ENCODE results near the gene USH2A.

The USH2A gene

GRCh38 chr1:216258856-216259255, 164.4 kb downstream of the USH2A start:
- no peak for DNase-seq

- DNase-seq: no peak
These were observed 164.9 kb downstream of the USH2A start for GRCh38 chr1:216258386-216258785.

DNA sequence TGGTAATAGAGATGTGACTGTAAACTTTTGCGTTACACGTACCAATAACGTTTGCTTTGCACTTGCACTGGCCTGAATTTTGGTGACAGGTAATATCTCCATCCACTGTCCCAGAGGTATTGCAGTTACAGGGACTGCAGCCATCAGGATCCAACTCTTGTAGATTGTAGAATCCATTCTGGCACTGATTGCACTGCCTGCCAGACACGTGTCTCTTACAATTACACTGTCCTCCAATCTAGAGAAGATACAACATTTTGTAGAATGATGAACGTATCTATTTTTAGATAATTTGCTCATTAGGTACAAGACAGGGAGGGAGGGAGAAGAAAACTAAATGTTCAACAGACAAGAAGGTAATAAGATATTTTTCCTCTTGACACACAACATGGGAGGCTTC, 172.4 kb downstream of the USH2A start:
- no peak for DNase-seq

DNA sequence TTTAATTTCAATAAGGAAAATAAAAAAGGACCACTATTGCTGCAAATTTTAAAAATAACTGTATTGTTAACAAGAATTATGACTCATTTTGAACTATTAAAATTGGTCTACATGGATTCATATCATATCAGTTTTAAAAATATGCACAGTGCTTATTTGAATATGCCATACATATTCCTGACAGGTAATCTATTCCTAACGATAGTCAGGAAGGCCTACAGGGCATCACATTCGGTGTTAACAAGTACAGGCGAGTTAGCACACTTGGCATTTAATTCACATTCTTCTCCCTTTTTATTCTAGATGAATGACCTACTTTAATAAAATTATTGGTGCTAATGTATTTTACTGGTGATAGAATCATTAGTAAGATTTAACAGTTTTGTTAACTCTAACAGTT, 174.6 kb downstream of the USH2A start:
- DNase-seq: no peak

GRCh38 chr1:216247937-216248336, 175.3 kb downstream of the USH2A start:
- DNase-seq: no peak

- no peak for DNase-seq
These were observed 176.6 kb downstream of the USH2A start for GRCh38 chr1:216246577-216247203.

DNA sequence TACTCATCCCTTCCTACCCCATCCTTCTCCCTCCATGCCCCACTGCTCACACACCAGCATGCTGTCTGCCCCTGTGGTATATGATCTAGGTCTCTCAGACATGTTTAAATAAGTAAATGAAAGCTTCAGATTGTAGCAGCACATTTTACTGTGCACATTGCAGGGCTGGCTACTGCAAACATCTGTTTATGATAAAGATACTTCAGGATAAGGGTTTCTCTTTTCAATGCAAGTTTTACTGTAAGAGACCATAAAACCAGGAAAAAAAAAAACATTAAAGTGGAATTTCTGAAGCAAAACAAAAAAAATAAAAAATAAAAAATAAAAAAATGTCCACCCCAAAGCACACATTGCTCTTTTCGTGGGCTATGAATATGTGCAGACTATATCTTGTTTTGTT, 184.4 kb downstream of the USH2A start:
- no peak for DNase-seq

GRCh38 chr1:216237927-216238542, 185.2 kb downstream of the USH2A start:
- DNase-seq: no peak

GRCh38 chr1:216224233-216224632, 199.0 kb downstream of the USH2A start:
- no peak for DNase-seq

DNA sequence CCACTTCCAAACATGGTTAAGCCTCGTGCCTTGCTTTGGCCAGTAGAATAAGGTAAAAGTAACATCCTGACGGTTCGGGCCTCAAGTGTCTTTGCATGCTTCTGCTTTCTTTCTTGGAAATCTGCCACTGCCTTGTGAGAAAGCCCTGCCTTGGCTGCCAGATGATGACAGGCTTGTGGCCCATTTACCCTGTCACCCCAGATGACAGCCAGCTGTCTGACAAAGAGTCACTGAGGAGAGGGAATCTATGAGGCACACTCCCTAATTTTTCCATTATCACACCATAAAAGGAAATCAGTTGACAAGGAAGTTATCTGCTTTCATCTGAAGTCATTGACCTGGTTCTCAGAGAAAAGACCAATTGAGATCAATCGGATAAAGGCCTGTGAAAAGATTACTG, 199.8 kb downstream of the USH2A start:
- no peak for DNase-seq

GRCh38 chr1:216222288-216222687, 201.0 kb downstream of the USH2A start:
- no peak for DNase-seq

DNA sequence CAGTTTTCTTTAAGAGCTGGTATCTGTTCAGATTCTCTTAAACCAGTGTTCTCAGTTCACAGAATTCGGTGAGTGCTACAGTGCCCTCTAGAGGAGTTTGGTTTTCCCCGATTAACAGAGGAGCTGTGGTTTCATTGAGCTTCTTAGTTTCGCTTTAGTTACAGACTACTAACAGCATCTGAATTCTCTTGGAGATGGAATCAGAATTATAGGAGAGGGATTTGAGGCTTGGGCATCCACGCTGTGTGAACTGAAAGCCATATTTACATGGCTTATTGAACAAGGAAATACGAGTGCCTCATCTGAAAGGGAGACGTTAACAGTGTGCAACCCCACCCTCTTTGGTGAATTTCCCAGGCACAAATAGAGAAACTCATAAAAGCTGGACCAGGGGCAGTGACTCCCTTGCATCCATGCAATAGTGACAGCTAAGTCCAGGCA, 202.0 kb downstream of the USH2A start:
- no peak for DNase-seq

GRCh38 chr1:216216305-216216704, 206.9 kb downstream of the USH2A start:
- no peak for DNase-seq

DNA sequence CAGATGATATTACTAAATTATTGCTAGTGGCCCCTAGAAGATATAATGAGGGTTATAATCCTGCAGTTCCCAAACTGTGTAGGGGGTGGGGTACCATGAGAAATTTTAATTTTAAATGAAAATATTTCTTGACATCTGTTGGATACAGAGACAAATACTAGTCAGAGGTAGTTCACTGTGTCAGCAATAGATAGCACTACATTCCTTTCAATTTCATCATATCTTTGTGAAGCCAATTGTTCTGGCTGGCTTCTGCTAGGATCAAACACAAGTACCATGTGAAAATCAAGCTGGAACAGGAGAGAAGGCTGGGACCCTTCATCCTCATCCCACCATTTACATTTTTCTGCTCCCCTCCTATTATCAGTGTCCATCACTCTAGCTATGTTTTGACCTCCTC, 208.1 kb downstream of the USH2A start:
- DNase-seq: no peak

DNA sequence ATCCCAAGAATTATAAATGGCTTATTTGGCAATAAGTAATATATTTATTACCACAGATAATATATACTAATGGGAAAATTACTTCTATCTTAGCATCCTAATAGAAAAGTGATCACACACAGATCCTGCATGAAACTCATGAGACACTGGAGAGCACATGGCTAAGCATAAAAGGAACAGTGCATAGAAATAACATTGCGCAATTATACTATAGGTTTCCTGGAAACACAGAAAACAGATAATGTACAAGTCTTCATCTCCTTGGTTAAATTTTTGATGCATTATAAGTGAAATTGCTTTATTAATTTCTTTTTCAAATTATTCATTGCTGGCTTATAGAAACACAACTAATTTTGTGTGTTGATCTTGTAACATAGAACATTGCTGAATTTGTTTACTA, 210.4 kb downstream of the USH2A start:
- no peak for DNase-seq

DNA sequence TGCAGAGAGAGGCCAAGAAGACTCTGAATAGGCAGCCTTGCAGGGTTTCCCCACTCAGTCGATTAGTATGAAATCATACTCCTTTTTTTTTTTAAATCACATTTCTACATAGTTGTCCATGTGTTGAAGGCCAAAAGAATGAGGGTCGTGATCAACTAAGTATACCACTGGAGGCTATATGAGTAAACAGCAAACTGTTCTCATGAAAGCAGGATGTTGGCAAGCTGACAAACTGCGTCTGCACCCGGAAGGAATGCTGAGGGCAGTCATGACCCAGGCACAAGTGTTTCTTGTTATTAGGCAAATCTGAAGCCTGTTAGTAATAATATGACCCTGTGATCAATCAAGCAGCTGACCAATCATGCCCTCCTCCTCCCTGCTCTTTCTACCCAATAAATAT, 213.2 kb downstream of the USH2A start:
- DNase-seq: no peak

GRCh38 chr1:216209125-216209524, 214.1 kb downstream of the USH2A start:
- DNase-seq: no peak

GRCh38 chr1:216207154-216207553, 216.1 kb downstream of the USH2A start:
- no peak for DNase-seq

DNA sequence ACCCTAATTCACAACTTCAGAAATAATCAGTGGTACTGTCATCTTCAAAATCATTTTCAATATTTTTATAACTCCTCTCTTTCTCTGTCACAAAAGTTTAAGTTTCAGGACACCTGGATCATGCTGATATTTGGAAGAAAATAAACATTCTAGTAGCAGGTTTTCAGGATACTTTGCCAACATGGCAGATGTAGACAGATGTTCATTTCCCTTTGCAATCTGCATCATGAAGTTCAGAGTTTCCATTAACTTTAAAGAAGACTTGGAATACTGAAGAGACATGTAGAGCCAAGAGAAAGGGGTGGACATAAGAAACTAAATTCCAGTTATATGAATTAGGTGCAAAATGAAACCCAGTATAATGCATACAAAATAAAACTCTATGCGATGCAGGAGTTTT, 218.1 kb downstream of the USH2A start:
- no peak for DNase-seq

- DNase-seq: no peak
These were observed 221.3 kb downstream of the USH2A start for GRCh38 chr1:216201946-216202345.

- DNase-seq: no peak
These were observed 222.3 kb downstream of the USH2A start for GRCh38 chr1:216200941-216201340.

- no peak for DNase-seq
These were observed 228.5 kb downstream of the USH2A start for GRCh38 chr1:216194721-216195120.

DNA sequence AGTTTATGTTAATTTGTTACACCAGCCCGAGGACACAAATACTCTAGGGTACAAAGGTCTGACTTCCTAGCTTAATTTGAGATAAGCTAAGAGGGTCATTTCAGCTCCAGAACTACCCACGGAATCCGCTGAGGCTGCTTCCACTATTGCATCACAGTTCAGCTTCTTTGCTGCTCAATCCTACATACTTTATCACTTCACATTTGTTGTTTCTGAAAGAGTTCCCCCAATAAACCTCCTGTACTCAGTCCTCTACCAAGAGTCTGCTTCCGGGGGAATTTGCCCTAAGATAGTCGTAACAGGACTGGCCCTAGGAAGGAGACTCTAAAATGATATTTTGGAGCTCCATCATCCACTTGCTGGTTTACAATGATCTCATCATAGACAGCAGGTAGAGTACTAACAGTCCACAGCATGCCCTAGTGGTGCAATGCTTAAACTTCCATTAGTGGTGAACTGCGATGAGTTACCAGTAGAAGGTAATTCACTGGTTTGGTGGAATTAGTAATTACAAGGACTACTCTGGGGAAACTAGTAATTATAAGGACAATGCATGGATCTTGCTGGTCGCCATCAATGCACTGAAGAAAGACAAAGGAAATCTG, 229.3 kb downstream of the USH2A start:
- DNase-seq: no peak

- DNase-seq: no peak
These were observed 232.8 kb downstream of the USH2A start for GRCh38 chr1:216190438-216190837.

- no peak for DNase-seq
These were observed 236.4 kb downstream of the USH2A start for GRCh38 chr1:216186816-216187215.

All from CD4-positive, alpha-beta T cell treated with Interleukin-6 for 4 hours (primary cell).